HUES64 (cell line): Measurements from ENCODE around the gene PLLP.

Experiments
- H3K27ac ChIP-seq: 2 replicates; pipeline ENCODE4 v1.7.0; 2013; ENCODE audit warnings: low read depth, low read length, inconsistent platforms
- H3K27me3 ChIP-seq: 2 replicates; pipeline ENCODE4 v1.6.1; 2013; ENCODE audit warnings: mild to moderate bottlenecking, low read length; ENCODE audit not compliant: insufficient read depth
- H3K36me3 ChIP-seq: 2 replicates; pipeline ENCODE4 v1.6.1; 2013; ENCODE audit warnings: mild to moderate bottlenecking, low read length; ENCODE audit not compliant: insufficient read depth
- H3K4me1 ChIP-seq: 2 replicates; pipeline ENCODE4 v1.6.1; 2013; ENCODE audit warnings: mild to moderate bottlenecking, low read length, moderate library complexity; ENCODE audit not compliant: insufficient read depth
- H3K4me3 ChIP-seq: 2 replicates; pipeline ENCODE4 v1.5.1; 2013; ENCODE audit warnings: mild to moderate bottlenecking, low read length, moderate library complexity
- H3K9ac ChIP-seq: 2 replicates; pipeline ENCODE4 v1.6.1; 2013; ENCODE audit warnings: mild to moderate bottlenecking, low read depth, low read length
- H3K9me3 ChIP-seq: 2 replicates; pipeline ENCODE4 v1.6.1; 2013; ENCODE audit warnings: low read depth, low read length; ENCODE audit not compliant: insufficient read depth
- WGBS: fragments of 150-250, 120-280 bp; methylation state at CpG from one replicate; pipeline ENCODE4 v1.1.7; 2013; ENCODE audit warnings: missing lambda C conversion rate; 5-methylcytosine and 5-hydroxymethylcytosine counted together

Gene PLLP

DNA sequence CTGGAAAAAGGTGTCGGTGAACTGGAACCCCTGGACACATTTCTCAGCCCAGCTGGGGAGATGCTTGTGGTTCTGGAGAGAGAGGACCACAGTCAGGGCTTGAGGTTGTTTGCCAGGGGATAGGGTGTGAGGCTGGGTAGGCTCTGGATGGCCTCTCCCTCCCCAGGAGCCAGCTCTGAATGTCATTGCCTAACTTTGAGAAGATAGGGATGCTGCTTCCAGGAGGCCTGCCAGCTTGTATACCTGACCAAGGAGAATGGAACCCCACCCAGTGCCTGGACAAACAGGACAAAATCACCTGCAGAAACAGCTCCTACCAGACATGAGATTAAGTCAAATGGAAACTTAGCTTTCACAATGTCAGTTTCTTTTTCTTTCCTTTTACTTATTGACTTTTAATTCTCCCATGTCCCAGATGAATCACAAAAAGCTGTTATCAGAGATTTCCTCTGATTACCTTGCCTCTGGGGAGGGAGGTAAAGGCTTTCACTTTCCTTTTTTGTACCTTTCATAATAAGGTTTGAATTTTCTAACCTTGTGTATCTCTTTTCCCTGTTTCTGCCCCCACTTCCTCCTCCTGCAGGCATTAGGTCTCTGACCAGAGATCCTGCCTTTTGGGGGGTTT lies 29.8 kb upstream of the PLLP start:
- H3K9me3 ChIP-seq, result no peaks in the 10 kb centered on the region
- H3K27ac ChIP-seq, result no peak overlapping the region
- peaks cover 2% of the 10 kb centered on the region; the same call in 1 of the 2 replicates for H3K4me1 ChIP-seq
- H3K36me3 ChIP-seq, result no peaks in the 10 kb centered on the region
- H3K4me3 ChIP-seq, result no peak overlapping the region
- no peaks in the 10 kb centered on the region for H3K27me3 ChIP-seq
- H3K9ac ChIP-seq, result no peak overlapping the region
- WGBS, result 87% methylated on average over 1 of the region's 1 CpG

GRCh38 chr16:57313509-57313908 lies 29.0 kb upstream of the PLLP start:
- Histone ChIP-seq H3K4me1 (peaks cover 2% of the 10 kb centered on the region; the same call in 1 of the 2 replicates), H3K27me3 (no peaks in the 10 kb centered on the region), H3K36me3 (no peaks in the 10 kb centered on the region), H3K4me3 (no peak overlapping the region), H3K9ac (no peak overlapping the region), H3K27ac (no peak overlapping the region), H3K9me3 (no peaks in the 10 kb centered on the region)
- 93% methylated on average over 2 of the region's 2 CpGs for WGBS

GRCh38 chr16:57310801-57311200 lies 26.3 kb upstream of the PLLP start:
- Histone ChIP-seq H3K9ac (no peak overlapping the region), H3K9me3 (no peaks in the 10 kb centered on the region), H3K27ac (no peak overlapping the region), H3K36me3 (no peaks in the 10 kb centered on the region), H3K4me1 (peaks cover 2% of the 10 kb centered on the region; the same call in 1 of the 2 replicates), H3K27me3 (no peaks in the 10 kb centered on the region), H3K4me3 (no peak overlapping the region)
- WGBS, result 65% methylated on average over 4 of the region's 4 CpGs

- Histone ChIP-seq H3K36me3 (no peaks in the 10 kb centered on the region), H3K27me3 (no peaks in the 10 kb centered on the region), H3K27ac (no peak overlapping the region), H3K4me1 (no peaks in the 10 kb centered on the region), H3K9ac (no peak overlapping the region), H3K9me3 (no peaks in the 10 kb centered on the region), H3K4me3 (no peak overlapping the region)
- 72% methylated on average over 5 of the region's 5 CpGs for WGBS
These were observed 23.6 kb upstream of the PLLP start for GRCh38 chr16:57308041-57308440.

DNA sequence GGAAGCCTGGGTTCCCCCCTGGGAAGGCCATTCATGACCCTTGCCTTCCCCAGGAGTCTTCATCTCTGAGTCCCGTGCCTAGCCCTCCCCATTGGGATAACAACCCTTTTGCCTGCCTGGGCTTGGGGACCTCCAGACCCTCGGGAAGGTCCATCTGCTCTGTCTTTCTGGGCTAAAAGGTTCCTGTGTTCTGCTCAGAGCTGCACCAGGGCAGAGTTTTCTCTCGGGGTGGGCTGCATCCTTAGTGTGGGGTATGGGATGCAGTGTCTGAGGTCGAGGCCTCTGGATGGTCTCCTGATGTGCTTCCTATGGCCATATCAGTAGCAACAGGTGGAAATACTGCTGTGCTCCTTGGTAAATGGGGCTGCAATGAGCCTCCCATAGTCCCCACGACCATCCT lies 22.9 kb upstream of the PLLP start:
- no peaks in the 10 kb centered on the region for H3K27me3 ChIP-seq
- WGBS, result 81% methylated on average over 5 of the region's 5 CpGs
- H3K9me3 ChIP-seq, result no peaks in the 10 kb centered on the region
- no peak overlapping the region for H3K27ac ChIP-seq
- no peak overlapping the region for H3K9ac ChIP-seq
- H3K4me1 ChIP-seq, result no peaks in the 10 kb centered on the region
- no peaks in the 10 kb centered on the region for H3K36me3 ChIP-seq
- no peak overlapping the region for H3K4me3 ChIP-seq

DNA sequence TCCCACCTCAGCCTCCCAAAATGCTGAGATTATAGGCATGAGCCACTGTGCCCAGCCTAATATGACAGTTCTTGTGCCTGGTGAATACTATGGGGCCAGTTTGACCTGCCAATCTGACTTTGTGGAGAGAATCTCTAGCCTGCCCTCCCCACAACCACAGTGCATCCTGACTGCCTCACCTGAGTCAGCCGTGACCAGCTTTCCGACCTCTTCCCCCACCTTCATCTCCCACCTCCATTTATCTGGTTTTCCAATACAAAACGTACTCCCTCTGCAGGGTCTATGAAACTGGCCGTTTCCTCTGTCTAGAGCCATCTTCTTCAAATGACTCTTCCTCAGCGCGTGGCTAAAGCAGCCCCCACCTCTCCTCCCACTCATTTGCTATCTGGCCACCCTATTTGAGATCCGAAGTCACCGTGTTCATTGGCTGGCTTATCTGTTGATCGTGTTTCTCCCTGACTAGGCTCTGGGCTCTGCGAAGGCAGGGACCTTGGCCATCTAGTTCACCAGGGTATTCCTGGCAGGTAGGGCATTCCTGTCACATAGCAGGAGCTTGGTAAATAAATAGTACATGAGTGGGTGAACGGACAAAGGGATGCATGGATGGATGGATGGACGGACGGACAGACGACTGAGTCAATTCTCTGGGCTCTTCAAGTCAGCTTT lies 22.3 kb upstream of the PLLP start:
- H3K36me3 ChIP-seq, result no peaks in the 10 kb centered on the region
- H3K4me1 ChIP-seq, result no peaks in the 10 kb centered on the region
- H3K4me3 ChIP-seq, result no peak overlapping the region
- WGBS, result 91% methylated on average over 14 of the region's 14 CpGs
- no peaks in the 10 kb centered on the region for H3K27me3 ChIP-seq
- H3K27ac ChIP-seq, result no peak overlapping the region
- no peaks in the 10 kb centered on the region for H3K9me3 ChIP-seq
- no peak overlapping the region for H3K9ac ChIP-seq

- Histone ChIP-seq H3K27me3 (peaks cover 7% of the 10 kb centered on the region; the same call in 1 of the 2 replicates), H3K4me1 (no peaks in the 10 kb centered on the region), H3K4me3 (no peak overlapping the region), H3K9ac (no peak overlapping the region), H3K36me3 (no peaks in the 10 kb centered on the region), H3K27ac (no peak overlapping the region), H3K9me3 (no peaks in the 10 kb centered on the region)
- WGBS, result 90% methylated on average over 8 of the region's 8 CpGs
These were observed 20.8 kb upstream of the PLLP start for GRCh38 chr16:57305159-57305811.

DNA sequence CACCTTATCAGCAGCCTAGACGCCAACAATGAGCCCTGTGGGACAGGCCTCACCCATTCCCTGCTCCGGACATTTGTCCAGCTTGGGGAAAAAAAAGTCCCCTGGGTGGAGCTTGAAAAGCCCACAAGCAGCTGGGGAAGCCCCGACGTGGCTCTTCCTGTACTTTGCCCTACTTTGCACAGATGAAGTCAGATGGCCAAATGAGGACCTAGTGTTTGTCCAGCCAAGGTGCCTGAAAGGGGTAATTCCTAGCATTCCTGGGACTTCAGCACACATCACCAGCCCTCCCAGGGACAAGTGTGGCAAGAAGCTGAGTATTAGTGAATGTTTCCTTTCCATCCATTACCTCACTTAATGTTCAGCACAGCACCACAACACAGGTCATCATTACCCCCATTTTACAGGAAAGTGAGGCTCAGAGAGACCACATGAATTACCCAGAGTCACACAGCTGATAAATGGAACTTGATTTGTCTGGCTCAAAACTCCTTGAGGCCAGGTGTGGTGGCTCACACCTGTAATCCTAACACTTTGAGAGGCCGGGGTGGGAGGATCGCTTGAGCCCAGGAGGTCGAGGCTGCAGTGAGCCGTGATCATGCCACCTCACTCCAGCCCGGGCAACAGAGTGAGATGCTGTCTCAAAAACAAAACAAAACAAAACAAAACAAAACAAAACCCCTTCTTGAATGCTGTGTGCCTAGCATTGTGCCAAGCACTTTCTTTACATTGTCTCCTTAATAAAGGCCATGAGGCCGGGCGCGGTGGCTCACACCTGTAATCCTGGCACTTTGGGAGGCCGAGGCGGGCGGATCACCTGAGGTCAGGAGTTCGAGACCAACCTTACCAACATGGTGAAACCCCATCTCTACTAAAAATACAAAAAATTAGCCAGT lies 19.9 kb upstream of the PLLP start:
- H3K4me3 ChIP-seq, result no peak overlapping the region
- H3K9me3 ChIP-seq, result no peaks in the 10 kb centered on the region
- H3K27me3 ChIP-seq, result peaks cover 7% of the 10 kb centered on the region; the same call in 1 of the 2 replicates
- H3K36me3 ChIP-seq, result no peaks in the 10 kb centered on the region
- H3K9ac ChIP-seq, result no peak overlapping the region
- H3K4me1 ChIP-seq, result no peaks in the 10 kb centered on the region
- no peak overlapping the region for H3K27ac ChIP-seq
- 92% methylated on average over 16 of the region's 16 CpGs for WGBS

GRCh38 chr16:57303910-57304168 lies 19.4 kb upstream of the PLLP start:
- WGBS, result 86% methylated on average over 4 of the region's 4 CpGs
- H3K9ac ChIP-seq, result no peak overlapping the region
- no peaks in the 10 kb centered on the region for H3K9me3 ChIP-seq
- no peak overlapping the region for H3K4me3 ChIP-seq
- no peaks in the 10 kb centered on the region for H3K4me1 ChIP-seq
- no peak overlapping the region for H3K27ac ChIP-seq
- peaks cover 7% of the 10 kb centered on the region; the same call in 1 of the 2 replicates for H3K27me3 ChIP-seq
- H3K36me3 ChIP-seq, result no peaks in the 10 kb centered on the region

GRCh38 chr16:57303021-57303909 lies 18.8 kb upstream of the PLLP start:
- no peak overlapping the region for H3K4me3 ChIP-seq
- no peak overlapping the region for H3K9ac ChIP-seq
- peaks cover 7% of the 10 kb centered on the region; the same call in 1 of the 2 replicates for H3K27me3 ChIP-seq
- H3K27ac ChIP-seq, result no peak overlapping the region
- no peaks in the 10 kb centered on the region for H3K36me3 ChIP-seq
- 93% methylated on average over 4 of the region's 4 CpGs for WGBS
- H3K4me1 ChIP-seq, result no peaks in the 10 kb centered on the region
- H3K9me3 ChIP-seq, result no peaks in the 10 kb centered on the region
